Activated CD4-positive, alpha-beta T cell treated with anti-CD3 and anti-CD28 coated beads, Interleukin-2, amount 50 U/mL, for 4 hours (primary cell): ENCODE data around the gene ARL13B.
"Not testable (repeated sequence)": the region's sequence is repeated elsewhere in the genome, so short reads cannot be mapped to it uniquely, and the experiment has no call there.

Experiments used
- DNase-seq, 2 experiments: peaks; one replicate each; pipeline ENCODE4 v3.0.0-alpha.2; 2020

The ARL13B gene

DNA sequence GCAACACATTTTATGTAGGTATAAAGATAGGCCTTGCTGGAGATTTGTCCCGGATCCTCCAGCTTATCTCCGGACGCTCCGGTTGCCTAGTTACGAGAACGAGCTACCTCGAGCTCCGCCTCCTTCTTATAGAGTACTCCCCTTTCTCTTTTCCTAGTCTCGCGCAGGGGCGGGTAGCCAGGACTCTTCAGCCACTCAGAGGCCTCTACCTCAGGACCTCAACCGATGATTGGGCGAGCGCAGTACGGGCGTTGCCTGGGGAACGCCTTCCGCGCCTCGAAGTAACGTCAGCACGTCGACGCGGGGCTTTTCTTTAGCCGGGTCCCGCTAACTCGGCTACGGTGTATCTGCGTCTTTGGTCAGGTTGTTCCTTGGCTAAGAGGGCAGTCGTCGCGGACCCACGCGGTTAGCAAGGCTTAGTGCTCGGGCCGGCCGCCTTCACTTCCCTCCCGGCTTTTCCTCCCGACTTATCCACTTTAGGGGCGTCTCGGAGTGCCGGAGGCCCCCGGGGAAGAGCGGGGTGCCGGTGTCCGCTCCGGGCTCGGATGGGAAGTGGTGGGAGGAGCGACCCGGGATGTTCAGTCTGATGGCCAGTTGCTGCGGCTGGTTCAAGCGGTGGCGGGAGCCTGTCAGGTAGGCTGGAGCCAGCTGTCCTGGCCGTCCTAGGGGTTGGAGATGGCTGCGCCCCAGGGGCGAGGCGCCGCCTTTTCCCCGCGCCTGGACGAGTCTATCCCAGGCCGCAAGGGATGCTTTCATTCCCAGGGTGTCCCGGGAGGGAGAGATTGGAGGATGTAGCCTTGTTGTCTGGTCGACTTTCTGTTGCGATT, at the start of gene ARL13B:
Gene ARL13B, plus strand, starts transcription at position 306 of the 827 bp plus-strand sequence. Its CDS starts 269 bp downstream, at position 575.
- DNase-seq: peak; percentile 91 to 93

DNA sequence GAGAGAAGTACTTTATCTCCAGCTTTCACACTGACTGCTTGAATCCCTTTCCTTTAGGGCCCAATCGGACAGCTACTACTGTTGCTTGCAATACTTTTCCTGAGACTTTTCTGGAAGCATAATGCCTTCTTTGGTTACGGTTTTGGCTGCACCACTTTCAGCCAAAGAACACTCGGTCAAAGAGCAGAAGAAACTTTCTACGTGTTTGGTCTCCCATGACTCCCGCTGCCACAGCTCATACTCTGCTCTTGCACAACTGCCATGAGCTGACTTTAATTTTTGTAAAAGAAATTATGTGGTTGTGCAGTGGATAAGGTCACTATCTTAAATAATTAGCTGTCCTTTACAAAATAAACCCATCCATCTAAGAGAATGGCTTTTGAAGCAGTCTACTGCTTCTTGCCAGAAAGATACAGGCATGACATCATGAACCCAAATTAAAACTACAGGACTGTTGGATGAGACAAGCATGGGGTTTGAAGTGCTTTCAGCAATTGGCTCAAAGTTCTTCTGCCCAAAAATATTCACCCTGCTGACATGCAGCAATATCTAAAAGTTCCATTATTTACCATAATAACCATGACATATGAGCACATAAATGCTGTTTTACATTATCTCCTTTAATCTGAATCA, 48.2 kb upstream of the ARL13B start:
- DNase-seq: no peak

DNA sequence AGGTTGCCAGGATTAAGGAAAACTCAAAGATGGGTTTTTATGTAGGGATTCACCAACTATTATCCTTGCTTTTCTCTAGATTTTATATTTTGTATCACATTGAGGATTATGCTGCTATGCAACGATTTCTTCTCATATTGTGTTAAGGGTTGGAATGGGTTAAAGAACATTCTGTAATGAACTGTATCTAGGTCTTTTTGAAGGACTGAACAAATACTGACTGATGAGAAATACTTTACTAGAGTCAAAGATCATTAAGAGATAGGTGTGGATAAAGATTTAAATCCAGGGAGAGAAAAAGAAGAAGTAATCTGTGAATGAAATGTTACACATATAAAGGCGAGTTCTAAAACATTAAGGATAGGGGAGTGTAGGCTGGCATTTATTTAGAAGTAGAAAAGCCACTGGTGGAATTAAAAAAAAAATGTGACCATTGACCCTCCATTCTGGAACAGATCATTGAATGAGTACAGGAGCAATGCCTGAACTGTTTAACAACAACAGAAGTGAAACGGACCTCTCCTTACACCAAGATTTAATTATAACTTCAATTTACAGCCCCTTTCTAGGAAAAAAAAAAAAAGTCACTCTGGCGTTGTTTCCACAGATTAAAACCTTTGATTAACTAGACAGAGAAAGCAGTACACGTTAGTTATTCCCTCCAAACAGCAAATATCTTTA, 45.4 kb upstream of the ARL13B start:
- DNase-seq: no peak

DNA sequence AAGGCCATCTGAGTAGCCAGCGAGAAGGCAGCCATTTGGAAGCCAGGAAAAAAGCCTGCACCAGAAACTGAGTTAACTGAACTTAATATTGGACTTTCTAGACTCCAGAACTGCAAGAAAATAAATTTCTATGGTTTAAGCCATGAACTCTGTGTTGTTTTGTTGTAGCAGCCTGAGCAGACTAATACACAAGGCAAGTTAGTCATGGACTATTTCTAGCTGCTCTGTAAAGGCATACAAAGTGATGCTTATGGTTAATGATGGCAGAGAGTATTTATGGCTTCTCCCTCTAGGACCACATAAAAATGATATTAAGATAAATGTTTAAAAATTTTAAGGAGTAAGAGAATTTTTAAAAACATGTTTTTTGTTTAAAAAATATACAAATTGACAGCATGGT, 43.4 kb upstream of the ARL13B start:
- no peak for DNase-seq

DNA sequence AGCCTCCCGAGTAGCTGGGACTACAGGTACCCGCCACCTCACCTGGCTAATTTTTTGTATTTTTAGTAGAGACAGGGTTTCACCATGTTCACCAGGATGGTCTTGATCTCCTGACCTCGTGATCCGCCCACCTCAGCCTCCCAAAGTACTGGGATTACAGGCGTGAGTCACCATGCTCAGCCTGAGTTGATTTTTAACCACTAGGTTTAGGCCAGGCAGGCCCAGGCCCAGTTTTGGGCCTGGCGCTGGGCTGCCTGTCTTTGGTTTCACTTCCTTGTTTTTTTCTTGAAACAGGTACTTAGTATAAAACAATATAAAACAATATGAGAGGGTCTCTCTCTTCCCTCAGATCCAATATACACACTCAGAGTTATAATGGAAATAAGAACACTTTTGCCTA, 42.5 kb upstream of the ARL13B start:
- DNase-seq: not testable (repeated sequence)

DNA sequence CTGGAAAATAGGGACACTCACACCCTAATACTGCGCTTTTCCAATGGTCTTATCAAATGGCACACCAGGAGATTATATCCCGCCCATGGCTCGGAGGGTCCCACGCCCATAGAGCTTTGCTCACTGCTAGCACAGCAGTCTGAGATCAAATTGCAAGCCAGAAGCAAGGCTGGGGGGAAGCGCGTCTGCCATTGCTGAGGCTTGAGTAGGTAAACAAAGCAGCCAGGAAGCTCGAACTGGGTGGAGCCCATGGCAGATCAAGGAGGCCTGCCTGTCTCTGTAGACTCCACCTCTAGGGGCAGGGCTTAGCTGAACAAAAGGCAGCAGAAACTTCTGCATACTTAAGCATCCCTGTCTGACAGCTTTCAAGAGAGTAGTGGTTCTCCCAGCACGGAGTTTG, 30.0 kb upstream of the ARL13B start:
- not testable (repeated sequence) for DNase-seq

DNA sequence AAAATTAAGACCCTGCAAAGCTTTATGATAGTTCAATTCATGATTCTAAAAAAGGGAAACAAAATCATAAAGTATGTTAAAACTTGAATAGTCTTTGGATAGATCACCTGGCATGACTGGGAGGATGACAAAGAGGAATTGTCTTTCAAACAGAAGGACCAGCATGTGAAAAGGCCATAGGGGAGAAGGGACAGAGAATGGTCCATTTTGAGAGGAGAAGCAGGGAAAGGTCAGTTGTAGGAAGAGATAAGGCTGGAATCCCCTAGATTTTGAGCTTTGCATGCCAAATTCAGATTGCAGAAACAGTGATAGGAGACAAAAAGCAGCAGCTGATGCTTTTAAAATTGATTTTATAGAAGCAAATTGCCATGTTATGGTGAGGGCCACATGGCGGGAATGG, 18.9 kb upstream of the ARL13B start:
- no peak for DNase-seq

DNA sequence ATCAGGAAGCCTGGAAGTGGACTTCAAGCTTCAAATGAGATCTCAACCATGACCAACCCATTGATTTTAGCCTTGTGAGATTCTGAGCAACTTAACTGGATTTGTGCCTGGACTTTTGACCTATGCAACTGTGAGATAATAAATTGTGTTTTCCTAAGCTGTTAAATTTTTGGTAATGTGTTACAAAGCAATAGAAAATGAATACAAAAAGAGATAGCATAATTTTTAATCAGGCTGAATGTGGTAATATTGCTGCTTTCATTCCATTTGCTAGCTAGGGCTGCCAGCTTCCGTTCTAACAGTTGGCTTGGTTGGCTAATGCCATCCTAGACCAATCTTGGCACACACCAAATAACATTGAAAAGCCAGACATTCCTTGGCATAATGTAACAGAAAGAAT, 18.5 kb upstream of the ARL13B start:
- no peak for DNase-seq

DNA sequence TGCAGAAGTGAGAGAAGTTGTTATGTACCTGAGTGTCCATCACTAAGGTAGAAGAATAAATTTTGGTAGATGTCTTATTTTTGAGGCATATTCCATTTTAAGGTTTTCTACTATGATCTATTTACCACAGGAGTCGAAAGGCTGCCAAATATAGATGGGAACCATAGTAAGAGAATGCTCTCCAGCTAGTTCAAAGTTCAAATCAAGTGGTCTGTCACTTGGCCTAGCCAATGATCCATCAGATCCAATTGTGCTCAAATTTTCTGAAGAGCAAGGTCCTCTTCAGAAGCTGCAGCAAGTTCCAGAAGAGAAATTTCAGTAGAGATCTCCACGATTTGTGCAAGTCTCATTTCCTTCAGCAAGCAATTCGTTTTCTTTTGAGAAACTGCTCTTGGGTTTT, 17.2 kb upstream of the ARL13B start:
- no peak for DNase-seq

DNA sequence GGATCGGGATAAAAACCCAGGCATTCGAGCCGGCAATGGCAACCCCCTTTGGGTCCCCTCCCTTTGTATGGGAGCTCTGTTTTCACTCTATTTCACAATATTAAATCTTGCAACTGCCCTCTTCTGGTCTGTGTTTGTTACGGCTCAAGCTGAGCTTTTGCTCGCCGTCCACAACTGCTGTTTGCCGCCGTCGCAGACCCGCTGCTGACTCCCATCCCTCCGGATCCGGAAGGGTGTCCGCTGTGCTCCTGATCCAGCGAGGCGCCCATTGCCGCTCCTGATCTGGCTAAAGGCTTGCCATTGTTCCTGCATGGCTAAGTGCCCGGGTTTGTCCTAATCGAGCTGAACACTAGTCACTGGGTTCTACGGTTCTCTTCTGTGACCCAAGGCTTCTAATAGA, 14.8 kb upstream of the ARL13B start:
- not testable (repeated sequence) for DNase-seq

DNA sequence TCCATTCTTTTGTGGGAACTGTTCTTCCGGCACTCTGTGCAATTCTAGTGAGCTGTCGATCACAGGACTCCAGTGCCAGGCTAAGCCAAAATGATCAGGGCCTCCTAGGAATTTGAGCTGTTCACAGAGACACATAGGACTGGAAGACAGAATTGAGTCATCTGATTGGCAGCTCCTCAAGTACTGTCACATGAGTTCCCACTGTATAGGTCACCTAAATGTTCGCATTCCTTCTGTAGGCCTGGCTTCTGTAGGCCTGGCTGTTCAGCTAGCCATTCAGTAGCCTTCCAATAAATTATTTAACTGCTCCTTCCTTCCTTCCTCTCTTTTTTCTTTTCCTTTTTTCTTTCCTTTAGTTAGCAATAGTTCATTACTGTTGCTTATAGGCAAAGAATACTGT, 10.5 kb upstream of the ARL13B start:
- DNase-seq: no peak

DNA sequence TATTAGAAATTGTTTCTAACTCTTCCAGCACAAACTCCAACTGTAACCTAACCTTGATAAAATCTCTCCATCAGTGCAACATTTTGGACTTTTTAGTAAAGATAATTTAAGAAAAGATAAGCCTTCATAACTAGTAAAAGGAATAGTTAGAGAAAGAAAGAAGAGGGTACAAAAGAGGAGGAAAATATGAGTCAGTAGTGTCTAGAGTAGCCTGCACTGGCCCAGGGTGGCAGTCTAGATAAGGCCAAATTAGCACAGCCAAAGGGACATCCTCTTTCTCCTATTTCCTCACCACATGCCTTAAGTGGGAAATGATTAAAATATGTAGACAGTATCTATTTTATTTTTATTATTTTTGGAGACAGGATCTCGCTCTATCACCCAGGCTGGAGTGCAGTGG, 10.0 kb upstream of the ARL13B start:
- no peak for DNase-seq

DNA sequence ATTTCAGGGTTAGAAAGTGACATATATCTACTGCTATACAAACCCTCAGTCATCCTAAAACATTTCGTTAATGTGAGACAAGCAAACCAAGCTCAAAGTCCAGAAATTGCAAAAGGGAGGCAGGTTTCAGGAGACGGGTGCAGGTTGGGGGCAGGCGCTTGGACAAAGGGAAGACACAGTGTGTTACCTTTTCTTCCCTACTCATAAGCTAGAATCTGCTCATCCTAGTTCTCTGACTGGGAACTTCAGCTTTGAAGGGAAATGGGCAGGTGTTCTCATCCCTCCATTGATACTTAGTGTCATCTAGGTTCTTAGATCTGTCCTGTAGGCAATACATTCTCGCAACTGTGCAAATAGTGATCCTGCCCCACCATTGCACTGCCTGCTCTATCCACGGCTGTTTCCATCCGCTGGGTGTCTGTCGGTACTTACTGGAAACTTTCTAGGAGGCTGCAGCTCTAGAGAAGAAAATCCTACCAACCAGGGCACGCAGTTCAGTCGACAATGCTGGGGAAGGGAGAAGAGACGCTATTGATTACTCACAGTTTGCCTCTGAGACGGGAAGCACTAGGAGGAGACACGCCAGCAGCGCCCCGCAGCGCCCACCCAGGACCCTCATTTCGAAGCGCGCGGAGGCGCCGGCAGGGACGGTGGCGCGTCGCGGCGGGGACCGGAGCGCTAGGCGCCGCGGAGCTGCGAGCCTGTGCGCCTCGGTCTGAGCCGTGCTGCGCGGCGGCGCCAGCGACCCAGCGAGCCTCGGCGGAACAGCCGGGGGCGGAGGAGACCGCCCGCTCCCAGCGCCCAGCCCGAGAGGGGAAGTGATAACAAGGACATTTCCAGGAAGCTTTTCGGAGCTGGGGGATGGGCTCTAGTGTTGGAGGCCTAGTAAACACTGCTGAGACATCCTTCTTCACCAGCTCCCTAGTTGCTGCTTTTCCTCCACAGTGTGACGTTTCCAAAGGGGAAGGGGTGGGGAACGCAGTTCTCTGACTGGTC, 6.5 kb upstream of the ARL13B start, which contains the start of gene PROS1:
Gene PROS1, minus strand, starts transcription at position 766 of the 996 bp plus-strand sequence. Its CDS starts 147 bp downstream, at position 619.
- DNase-seq: peak; percentile 10 to 15

DNA sequence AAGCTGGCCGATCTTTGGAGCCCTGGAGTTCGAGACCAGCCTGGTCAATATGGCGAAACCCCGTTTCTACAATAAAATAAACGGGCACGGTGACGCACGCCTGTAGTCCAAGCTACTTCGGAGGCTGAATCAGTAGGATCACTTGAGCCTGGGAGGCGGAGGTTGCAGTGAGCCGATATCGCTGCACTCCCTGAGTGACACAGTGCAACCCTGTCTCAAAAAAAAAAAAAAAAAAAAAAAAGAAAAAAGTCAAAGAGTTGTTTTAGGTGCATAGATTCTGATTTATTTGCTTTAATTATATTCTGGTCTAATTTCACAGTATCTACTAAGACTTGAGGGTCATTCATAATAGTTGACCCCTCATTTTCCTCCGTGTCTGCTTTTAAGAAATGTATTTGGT, 1.7 kb downstream of the ARL13B start:
- no peak for DNase-seq

DNA sequence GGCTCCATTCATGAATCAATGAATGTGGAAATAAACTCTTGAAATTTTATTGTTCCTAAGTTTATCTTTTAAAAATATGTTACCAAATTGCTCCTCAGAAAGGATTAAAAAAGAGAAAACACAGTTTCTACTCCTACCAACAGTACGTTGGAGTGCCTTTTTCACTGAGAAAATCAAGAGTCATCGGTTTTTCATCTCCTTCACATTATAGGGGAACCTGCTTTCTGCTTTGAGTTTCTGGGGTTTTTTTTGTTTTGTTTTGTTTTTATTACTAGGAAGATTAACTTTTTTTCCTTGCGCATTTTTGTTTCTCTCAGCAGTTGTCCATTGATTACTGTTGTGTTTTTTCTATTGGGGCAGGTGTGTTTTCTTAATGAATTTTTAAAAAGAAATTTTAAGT, 3.5 kb downstream of the ARL13B start:
- no peak for DNase-seq

DNA sequence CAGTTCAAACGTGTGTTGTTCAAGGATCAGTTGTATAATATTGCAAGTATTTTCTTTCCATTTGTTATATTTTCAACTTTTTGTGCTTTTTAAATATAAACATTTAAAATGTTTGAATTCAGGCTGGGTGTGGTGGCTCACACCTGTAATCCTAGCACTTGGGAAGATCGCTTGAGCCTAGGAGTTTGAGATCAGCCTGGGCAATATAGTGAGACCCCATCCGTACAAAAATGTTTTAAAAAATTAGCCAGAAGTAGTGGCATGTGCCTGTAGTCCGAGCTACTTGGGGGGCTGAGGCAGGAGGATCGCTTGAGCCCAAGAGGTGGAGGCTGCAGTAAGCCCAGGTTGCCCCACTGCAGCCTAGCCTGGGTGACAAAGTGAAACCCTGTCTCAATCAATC, 4.7 kb downstream of the ARL13B start:
- no peak for DNase-seq

DNA sequence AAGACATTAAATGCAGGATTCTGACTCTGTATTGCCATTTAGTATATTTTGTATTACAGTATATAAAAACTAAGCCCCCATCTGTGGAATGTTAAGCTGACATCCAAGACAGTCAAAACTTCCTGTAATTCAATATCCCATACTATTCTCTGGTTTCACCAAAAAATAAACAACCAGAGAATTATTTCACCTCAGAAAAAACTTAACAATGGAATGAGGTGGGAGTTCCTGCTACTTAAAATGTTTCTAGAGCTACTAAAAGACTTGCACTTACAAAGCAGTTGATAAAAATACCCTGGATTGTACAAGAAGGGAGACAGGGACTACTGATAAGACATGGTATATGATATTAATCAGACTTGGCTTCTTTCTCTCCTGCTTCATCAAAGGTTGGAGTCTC, 8.3 kb downstream of the ARL13B start:
- DNase-seq: no peak

DNA sequence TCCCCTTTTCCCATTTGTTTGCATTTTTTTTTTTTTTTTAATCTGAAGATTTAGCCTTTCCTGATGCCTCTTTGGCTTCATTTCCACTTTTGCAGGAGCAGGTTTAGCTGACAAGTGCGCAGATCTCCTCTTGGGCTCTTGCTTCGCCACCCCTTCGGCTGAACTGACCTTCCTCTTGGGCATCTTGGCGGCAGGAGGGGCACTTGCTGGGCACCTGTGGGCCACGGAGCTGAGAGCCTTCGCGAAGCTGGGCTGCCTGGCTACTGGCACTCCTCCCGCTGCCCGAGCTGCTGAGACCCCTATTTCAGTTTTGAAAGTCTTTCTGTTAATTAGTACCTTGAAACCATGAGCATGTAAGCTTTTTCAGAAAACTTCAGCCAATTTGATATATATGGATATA, 8.8 kb downstream of the ARL13B start:
- DNase-seq: no peak

DNA sequence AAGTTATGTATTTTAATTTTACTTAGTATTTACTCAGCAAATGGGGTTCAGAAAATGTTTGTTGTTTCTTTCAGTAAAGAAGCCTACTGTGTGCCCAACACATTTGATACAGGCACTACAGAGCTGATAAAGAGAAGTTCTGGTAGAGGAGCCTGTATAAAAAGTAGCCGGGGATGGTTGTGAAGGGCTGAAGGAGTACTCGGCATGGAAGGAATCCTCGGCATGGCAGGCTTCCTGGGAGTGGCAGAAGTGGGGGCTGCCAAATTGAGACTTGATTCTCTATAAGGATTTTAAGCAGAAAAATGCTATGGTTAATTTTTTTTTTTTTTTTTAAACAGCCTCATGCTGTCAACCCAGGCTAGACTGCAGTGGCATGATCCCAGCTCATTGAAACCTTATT, 9.3 kb downstream of the ARL13B start:
- DNase-seq: no peak

DNA sequence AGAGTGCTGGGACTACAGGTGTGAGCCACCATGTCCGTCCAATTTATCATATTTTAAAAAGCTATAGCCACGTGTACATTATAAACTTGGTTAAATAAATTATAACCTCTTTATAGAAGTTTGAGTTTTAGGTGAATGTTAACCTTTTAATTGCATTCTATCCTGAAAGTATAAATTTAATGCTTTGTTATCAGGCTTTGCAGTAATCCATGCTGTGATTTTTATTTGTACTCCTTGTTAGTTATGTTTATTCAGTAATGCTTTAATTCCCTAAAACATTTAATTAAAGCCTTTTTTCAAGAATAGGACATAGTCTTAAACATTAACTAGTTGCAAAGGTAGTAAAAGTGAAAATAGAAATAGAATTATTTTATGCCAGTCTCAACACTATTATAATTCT, 11.7 kb downstream of the ARL13B start:
- no peak for DNase-seq

DNA sequence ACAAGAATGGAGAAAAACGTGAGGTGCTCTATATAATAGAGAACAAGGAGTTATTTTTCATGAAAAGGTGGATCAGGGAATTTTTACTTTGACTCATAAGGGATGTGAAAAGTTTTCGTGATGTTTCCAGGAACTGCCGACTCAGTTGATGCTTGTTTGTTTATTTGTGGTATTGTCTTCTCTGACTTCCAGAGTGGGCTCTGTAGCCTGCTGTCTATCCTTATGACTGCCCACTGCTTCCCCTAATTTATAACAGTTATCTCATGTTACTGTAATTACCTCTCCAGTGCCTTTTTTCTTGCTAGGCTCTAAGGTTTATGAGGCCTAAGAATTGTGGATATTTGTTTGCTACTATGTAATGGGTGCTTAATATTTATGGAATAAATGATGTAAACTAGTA, 12.3 kb downstream of the ARL13B start:
- DNase-seq: no peak

DNA sequence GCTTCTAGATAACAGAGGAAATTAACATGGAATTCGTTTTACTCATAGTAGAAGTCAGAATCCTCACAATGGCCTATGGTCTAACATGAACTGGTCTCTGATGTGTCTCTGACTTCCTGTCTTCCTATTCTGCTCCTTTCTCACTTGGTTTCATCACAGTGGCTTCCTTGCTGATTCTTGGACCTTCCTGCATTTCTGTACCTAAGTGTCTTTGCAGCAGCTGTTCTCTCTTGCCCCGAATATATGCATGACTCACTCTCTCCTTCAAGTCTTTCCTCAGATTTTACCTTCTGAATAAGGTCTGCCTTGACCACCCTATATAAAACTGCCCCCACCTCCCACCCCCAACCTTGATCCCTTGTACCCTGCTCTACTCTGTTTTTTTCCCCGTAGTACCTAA, 14.1 kb downstream of the ARL13B start:
- no peak for DNase-seq

DNA sequence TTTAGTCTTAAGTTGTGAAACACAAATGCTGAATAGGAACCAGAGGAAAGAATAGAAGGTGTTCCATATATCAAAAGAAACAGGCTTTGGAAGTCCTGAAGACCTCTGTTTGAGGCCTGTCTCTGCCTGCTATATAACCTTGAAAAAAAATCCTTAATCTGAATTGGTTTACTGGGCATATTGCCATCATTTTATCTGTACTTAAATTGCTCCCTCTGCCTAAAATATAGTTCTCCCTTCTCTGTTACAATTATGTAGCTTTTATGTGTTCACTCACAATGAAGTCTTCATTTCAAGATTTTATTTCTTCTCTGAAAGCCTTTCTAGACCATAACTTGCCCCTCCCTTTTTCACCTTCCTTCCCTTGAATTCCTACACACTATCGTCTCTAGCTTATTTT, 21.2 kb downstream of the ARL13B start:
- DNase-seq: no peak
